Measurements from ENCODE around the gene VPS25.

DNA sequence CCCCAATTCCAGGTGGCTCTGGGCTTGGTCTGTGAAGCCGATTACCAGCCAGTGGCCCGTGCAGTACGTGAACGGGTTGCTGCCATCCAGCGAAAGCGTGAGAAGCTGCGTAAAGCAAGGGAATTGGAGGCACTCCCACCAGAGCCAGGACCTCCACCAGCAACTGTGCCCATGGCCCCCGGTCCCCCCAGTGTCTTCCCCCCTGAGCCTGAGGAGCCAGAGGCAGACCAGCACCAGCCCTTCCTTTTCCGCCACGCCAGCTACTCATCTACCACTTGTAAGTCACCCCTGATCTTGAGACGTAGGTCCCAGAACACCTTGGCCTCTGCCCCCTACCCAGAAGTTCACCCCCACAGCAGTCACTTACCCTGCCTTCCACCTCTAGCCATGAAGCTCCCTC is 14.0 kb downstream of the VPS25 start:
- TF ChIP-seq POLR2AphosphoS5 (IDR thresholded peaks at IDR 0.05) = no peak
- no peak for TF ChIP-seq CTCF (IDR thresholded peaks at IDR 0.05)
